Stimulated activated CD8-positive, alpha-beta memory T cell treated with anti-CD3 and anti-CD28 coated beads, Interleukin-2, amount 100 ng/mL, for 48 hours (primary cell): Measurements from ENCODE around the gene LSM3.
A peak's percentile ranks its signal among the peaks of the same experiment; 100 is the strongest.

Experiments used
- DNase-seq, 2 donors: peaks; one replicate each; pipeline ENCODE4 v3.0.0-alpha.2; 2020; ENCODE audit warnings: low read depth in 2 of 2

The LSM3 gene

DNA sequence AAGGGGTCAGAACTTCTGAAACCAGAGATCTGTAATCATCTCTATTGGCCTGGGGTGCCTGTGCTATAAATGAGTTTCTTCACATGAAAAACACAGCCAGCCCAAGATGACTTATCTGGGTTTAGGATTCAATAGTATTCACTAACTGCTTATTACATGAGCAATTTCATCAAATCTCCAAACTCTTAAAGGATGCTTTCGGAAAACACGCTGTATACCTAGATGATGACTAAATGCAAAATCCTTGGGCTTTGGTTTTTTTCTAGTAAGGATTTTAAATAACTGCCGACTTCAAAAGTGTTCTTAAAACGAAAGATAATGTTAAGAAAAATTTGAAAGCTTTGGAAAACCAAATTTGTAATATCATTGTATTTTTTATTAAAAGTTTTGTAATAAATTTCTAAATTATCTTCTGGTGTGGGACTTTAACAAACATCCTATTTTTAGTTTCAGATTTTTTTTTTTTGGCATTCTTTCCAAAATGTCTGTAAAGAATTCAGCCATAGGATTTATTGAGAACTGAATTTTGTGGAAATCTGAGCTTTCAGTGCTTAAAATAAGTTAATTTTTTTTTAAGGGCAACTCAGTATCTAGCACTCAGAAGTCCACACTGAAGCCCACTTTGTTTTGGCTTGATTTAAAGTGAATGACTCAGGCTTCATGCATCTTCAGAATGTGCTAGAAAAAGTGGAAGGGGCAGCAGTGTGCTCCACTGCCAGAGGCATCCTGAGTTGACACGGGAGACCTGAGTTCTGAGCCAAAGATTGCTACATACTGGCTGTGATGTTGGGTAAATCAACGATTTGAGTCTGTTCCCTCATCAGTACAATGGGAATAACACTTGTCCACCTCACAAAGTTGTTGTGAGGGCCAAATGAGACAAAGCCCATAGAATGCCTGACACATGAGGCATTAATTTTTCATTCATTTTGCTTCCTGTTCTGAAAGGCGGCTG, 35.1 kb upstream of the LSM3 start:
- no peak for DNase-seq

DNA sequence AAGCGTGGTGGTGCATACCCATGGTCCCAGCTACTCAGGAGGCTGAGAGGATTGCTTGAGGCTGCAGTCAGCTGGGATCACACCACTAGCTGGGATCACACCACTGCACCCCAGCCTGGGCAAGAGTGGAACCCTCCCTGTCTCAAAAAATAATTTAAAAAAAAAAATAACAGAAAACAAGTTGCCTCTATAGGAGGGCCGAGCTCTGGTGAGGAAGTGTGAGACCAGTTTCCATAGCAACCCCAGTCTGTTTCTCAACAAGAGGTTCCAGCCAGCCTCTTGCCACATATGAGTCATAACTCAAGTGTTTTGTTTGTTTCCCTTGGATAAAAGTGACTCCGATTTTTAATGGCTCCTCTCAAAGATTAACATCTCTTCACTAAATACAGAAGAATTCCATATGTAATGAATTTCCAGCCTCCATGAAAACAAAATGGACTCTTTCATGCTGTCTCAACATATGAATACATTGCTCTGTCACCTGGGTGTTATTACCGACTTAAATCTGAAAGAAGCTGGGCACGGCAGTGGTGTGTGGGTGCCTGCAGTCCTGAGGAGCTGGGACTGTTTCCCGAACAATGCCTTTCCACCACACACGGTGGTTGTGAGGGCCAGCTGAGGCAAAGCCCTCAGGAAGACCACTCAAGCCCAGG, 34.1 kb upstream of the LSM3 start:
- peak in 1 of 2 donors; percentile 26 for DNase-seq

DNA sequence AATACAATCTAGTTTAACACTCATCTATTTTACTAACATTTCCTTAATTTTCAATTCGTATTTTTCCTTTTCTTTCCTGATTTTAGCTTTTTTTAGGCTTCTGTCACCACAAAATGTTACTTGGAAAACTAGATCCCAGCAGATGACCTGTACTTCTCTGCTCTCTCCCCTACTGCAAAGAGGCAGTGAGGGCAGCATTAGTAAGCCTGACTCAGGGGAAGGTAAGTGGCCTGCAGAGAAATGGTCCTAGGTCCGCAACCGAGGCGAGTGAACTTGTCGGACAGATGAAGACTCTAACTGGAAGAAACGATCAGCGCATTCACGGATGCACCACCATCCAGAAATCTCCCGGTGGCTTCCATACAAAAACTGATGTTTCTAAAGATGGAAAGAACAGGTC, 33.4 kb upstream of the LSM3 start:
- DNase-seq, result no peak

DNA sequence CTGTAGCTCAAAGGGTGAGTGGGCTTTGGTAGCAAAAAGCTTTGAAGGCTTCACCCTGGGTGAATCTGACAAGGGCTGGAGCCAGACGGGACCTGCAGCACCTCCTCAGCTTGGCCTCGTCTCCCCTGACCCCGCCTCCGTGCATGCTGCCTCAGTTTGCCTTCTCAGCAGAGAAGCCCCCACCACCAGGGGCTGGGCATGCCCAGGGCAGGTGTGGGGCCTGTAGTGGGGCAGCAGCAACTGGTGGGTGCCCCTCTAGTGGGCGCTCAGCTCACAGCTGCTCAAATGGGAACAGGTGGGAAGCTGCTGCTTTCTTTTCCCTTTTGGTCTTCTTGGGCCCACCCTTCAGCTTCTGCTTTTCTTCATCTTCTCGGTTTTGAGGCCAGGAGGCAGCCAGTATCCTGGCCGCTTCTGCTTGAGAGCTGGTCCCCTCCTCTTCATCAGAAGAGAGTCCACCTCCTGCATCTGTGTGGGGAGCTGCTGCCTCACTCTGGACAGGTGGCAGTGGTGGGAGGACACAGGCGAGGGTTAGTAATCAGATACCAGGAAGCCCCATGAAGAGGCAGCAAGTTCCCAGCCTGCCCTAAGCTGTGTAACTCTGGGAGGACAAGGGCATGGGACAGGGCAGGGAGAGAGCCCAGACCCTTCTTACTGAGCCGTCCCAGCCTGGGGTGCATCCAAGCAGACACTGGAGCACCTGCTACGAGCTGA, 32.8 kb upstream of the LSM3 start:
- no peak for DNase-seq

DNA sequence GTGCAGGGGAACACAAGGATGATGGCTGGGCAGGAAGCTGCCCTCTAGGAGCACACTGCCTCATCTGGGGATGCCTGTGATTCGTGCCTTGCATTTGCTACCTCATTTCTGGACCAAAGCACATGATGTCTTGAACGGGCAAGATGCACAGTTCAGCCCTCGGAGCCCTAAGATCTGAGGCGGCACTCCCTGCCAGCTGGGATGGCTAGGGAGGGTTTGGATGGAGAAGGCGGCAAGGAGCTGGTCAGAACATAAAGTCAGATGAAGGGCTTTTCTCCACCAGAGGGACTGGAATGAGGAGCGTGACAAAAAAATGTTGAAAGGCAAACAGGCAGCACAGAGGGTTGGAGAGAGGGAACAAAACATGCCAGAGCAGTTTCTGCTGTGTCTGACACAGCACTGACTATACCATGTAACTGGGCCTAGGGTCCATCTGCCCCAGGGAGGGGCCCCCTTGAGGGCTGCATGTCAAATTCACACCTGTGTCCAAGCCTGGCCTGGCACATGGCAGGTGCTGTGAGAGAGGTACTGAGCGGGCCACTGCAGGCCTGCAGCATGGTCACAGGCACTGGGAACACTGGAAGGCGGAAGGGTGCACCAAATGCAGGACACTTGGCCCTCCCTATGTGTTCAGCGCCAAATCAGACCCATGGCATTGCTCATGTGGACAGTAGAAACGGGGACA, 32.1 kb upstream of the LSM3 start:
- no peak for DNase-seq

DNA sequence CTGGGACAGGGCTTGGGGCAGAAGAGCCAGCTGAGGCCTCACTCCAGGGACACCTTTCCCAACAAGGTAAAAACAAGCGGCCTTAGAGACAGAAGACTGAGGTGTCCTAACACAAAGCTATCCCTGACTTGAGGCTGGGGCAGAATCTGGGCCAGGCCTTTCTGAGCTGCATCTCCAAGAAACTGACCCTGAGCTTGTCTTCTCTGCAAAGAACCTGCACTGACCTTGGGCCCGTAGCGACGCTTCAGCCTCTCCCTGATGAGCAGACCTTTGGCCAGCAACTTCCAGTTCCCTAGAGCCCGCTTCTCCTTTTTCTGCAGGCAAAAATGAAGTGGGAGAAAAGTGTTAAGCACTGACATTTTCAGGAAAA, 31.6 kb upstream of the LSM3 start:
- DNase-seq, result no peak

DNA sequence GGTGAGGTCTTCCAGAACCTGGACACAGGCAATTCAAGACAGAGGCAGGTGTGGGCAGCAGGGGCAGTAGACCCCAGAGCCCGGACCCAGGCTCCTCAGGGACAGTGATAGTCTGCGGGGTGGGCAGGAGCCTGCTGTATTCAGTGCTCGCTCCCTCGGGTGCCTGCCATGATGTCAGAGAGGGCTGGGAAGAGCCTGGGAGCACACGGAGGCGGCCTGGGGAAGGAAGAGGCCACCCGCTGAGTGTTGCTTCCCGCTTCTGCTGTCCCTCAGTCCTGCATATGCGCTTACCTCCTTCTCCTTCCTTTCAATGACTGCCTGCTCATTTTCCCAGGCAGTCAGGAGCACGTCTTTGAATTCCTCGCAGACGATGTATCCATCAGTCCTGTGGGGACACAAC, 31.0 kb upstream of the LSM3 start:
- DNase-seq, result no peak

DNA sequence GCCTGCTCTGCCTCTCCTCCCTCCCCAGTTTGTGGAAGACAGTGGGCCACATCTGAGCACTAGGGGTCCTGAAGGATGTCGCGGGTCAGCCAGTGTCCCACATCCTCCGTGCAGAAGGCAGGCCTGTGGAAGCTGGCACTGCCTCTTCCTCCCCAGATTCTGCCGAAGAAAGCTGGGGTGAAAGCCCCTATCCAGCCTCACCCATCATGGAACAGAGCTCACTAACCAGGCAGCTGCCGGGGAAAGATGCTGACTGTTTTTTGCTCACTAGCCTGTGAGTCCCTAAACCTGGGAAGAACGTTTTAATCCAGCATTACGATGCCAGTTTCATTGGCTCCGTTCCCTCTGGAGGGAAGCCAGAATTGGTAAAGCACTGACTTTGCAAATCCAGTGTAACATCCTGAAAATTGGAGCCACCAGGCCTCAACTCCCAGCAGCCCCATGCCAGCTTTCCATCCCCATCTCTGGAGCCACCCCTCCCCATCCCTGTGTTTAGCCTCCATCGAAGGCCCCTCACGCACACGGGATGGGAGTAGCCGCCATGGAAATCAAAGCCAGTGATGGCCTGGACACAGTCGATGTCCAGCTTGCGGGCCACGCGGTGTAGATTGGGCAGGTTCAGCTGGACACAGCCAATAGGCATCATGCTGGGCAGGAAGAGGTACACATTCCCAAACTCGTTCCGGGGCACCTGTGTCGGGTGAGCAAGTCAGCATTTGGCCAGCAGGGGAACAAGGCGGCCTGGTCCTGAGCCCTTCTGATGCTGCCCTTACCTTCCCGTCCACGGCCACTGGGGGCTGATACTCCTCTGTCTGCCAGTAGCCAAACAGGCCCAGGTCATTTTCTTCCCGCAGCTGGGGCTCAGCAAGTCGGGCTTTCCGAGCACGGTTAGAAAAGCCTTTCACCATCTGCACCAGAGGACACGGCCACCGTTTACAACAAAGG, 30.3 kb upstream of the LSM3 start:
- DNase-seq, result no peak

DNA sequence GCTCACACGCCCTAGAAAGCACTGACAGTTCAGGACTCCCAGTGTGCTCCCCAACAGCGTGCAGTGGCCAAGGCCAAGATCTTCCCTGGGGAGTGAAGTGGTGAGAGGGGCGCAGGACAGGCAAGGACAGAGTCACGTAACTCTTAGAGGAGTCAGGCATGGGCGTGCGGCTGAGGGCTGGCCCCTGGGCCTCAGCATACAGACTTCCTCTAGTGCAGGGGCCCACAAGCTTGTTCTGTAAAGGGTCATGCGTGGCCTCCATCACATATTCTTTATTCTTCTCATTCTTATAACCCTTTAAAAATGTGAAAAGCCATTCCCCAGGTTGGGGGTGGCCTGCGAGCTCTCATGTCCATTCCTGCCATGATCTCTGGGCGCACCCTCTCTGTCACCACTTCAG, 28.5 kb upstream of the LSM3 start:
- no peak for DNase-seq

DNA sequence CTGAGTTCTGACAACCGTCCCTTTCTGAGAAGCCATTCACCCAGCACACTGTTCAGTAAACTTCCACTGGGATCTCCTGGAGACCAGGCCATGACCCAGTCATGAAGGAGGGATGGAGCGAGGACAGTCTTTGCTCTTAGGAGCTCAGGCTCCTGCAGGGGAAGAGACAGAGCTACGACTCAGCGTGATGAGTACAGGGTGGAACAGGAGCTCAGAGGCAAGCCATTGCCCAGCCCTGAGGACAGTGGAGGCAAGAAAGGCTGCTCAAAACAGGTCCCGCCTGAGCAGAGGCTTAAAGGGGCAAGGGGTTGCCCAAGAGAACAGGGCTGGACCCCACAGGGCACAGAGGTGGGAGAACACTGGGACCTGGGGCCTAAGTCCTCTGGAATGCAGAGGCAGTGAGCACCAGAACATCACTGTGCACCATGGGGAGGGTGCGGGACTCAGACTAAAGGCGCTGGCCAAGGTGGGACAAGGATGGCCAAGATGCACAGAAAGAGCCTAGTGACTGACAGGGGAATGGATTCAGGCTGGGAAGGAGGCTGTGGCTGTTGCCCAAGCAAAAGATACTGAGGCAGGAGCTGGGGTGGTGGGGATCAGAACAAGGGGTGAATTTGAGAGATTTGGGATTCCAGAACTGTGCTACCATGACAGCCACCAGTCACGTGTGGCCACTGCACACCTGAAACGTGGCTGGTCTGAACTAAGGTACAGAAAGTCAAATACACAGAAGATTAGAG, 28.0 kb upstream of the LSM3 start:
- no peak for DNase-seq

DNA sequence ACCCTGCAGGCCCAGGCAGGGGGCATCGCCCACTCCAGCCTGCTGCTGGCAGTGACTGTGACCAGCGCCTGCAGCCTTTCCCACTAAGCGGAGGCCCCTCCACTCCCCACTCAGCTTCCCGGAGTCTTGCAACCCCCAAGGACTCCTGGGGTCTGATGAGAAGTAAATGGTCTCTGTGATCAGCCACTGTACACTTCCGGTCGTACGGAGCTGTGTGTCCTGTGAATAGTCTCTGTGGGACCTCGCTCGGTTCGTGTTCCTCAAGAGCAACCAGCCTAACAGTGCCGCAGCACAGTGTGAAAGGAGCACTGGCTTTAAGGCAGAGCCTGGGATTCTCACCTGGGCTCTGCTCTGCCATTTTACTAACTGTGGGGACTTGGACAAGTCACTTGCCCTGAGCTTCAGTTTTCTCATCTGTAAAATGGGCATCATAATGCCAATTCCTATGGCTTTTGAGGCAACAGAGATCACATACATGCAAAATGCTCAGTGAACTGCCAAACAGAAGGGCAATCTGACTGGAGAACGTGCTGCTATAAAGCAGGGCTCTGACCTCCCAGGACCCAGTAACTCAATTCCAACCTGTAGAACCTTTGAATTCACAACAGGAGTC, 27.0 kb upstream of the LSM3 start:
- no peak for DNase-seq

DNA sequence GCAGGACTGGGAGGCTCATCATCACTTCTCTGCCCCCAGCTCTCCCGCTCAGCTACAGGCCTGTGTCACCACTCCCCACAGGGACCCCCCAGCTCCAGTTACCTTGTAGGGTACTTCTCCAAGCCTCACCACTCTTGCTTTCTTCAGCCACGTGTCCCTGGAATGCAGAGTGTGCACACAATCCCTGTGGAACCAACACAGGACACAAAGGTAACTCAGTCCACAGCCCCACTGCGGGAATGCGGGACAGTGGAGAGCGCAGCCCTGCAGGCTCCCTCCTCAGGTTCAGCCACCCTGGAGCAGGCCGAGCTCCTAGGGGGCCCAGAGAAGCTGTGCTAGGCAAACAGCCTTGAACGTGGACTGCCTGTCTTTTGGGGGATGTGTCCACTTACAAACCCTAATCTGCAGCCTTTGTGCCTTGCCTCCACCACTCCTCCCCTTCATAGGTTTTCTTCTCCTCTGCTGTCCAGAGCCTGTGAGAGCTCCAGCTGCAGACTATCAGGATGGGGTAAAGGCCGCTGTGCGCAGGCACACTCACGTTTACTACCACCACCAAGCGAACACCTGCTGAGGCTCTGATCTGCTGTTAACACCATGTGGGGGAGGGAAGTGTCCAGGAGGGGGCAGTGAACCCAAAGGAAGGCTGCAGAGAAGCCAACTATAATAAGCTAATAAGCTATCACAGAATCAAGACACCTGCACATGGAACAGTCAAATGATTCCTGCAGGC, 26.2 kb upstream of the LSM3 start:
- no peak for DNase-seq

DNA sequence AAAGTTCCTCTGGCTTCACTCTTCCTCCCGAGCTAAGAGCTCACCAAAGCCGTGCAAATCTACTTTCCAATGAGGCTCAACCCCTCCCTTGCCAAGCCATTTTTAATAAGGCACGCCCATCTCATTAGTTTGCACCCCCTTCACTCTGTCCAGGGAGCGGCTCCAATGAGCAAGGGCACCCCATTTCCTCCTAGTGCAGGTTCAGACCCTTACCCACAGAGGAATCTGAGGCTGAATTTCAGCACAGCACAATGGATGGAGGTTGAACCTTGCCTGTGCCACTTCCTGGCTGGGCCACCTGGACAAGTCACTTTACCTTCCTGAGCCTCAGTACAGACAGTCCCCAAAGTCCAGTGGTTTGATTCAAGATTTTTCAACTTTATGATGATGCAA, 25.7 kb upstream of the LSM3 start:
- DNase-seq, result no peak

DNA sequence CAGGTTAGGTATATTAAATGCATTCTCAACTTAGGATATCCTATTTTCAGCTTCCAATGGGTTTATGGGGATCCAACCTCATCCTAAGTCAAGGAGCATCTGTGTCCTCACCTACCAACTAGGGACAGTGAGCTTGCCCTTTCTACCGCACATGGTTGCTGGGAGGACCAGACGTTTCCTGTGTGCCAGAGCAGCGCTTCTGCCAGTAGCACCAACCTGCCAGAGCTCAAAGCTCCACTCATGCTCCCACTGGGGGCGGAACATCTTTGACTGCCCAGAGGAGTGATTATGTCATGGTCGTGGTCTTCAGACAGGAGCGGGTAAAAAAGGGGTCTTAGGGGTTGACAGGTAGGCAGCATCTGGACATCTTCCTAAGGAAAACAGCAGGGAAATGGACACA, 25.0 kb upstream of the LSM3 start:
- no peak for DNase-seq

DNA sequence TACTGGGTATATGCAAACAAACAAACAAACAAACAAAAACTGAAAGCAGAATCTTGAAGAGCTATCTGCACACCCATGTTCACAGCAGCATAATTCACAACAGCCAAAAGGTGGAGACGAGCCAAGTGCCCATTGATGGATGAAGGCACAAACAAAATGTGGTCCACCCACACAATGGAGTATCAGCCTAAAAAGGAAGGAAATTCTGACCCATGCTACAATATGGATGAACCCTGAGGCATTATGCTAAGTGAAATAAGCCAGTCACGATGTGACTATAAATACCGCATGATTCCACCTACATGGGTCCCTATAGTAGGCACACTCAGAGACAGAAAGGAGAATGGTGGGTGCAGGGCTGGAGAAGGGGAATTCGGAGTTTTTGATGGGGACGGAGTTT, 24.3 kb upstream of the LSM3 start:
- no peak for DNase-seq

DNA sequence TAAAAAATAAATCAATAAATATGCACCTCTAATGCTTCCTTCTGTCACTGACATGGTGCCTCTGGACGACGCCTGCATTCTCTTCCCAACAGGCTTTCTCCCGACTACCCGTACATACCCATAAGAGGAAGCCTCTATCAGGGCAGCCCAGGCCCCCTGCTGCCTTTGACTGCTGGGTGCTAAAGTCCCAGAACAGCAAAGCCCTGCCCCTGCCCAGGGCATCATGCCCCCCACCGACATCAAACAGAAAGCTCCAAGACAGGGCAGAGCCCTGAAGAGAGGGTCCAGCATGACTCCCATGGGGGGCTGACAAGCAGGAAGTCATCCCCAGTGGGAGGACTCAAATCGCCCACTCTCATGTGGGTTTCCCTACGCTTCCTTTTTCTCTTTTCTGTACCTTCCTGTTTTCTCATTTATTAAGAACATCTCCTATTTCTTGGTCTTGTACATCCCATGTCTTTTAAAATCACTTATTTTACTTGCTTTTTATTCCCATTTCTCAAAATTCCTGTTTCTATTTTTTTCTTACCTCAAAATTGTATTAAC, 23.6 kb upstream of the LSM3 start:
- no peak for DNase-seq

DNA sequence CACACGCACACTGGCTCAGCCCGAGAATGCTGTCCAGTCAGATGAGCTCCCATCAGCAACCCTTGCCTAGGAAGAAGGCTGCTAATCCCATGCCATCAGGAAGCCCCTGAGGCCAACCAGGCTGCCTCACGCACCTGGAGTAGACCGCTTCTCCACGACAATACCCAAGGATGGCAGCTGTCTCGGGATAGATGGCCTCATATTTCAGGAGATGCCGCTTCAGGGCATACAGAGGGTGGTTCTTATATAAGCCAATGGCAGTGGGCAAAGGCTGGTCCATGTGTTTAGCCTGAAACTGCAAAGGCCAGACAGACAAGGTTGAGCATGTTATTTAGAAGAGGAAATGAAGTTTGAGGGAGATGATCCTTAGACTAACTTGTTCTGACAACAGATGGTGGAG, 22.4 kb upstream of the LSM3 start:
- DNase-seq, result no peak

DNA sequence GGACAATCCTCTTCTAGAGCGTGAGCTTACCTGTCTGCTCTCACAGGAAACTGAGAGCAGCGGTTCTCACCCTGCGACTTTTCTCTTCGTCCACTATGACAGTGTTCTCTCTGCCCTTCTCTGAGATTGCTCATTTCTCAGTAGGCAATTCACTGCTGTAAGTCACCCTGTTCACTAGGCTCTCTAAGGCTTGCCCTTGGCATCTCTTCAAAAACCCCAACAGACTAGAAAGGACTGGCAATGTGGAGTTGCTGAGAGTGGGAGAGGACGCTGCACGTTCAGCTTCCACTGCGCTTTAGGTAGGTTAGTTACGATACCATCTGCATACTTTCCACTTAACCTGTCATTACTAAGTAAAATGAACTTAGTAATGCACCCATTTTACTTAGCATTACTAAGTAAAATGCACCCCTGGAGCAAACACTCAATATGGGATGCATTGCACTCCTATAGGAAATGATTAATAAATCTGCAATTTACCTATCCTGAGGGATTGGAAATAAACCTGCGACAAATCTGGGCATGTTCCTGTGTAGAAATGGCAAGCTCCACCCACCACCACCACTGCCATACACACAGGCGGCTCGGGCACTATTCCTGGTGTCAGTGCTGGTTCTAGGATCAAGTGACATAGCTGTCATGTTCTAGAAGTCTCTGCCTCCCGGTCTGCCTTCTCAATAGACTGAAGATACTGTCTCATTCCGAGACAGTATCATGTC, 21.6 kb upstream of the LSM3 start:
- no peak for DNase-seq
